GM11168 (cell line): Measurements from ENCODE around the gene MFNG.

Source experiments
- in situ Hi-C: fragments of 300-500 bp; cut with MboI; formaldehyde crosslinking; loops from one replicate; pipeline ENCODE4 v1.12.0; 2022; ENCODE audit warnings: low sequenced_read_pairs; ENCODE audit not compliant: unreplicated experiment

Gene MFNG

DNA sequence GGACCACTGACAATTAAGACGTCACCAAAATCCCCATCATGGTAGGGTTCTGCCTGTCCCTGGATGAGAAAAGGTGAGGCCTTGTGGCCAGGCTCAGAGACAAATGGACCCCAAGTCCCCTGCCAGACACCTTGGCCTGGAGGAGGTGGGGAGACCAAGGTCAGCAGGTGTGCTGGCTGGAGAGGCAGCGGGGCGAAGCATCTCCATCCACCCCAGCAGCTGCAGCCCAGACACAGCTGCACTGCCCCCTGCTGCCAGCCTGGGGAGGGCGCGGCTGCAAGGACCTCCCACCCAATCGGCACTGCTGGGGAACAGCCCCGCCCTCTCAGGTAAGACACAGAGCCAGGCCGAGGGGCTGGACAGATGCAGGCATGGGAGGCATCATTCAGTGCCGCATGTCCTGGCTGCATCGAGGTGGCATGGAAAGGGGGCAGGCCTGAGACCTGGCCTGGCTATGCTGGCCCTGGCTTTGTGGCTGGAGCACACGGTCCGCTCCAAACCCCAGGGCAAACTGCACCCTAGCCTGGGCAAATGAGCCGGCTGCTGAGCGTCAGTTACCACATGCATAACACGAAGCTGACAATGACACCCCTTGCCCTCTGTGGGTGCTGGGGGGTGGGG lies 12.2 kb upstream of the MFNG start:
- in situ Hi-C loops, result no loop called here

DNA sequence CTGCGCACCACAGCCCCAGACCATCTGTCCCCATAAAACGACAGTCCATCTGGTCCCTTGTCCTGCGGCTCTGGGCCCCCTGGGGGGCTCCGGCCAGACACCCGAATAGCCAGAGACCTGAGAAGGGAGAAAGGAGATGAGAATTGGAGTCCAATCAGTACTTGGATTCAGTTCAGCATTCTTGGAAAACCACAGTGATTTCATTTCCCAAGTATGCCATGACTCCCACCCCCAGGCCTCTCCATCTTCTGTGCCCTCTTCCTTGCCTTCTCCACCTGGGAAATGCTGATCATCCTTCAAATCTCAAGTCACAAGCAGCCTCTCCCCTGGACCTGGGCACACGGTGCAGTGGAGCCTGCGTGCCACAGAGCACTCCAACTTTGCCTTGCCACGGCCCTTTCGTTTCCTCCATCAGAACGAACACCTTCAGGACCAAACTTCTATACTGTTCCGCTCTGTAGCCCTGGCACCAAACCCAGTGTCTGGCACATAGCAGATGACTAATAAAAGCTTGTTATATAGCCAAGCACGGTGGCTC lies 10.9 kb upstream of the MFNG start:
- in situ Hi-C loops, result no loop called here

DNA sequence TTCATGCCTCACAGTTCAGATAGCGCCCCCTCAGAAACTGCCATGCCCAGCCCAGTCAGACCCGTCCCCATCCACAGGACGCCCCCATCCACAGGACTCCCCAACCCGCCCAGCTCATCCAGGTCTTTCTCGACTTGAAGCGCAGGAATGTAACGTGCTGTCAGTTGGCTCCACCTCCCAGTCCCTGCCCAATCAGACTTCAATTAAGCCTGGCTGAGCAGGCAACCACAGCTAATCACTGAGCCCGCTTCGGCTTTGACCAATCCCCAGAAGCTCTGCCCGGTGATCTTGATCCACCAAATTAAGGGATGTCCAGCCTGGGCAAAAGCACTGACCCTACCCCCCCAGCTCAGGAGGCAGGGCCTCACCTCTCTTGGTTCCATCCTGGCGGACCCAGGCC lies 10.5 kb upstream of the MFNG start:
- in situ Hi-C loops, result no loop called here

DNA sequence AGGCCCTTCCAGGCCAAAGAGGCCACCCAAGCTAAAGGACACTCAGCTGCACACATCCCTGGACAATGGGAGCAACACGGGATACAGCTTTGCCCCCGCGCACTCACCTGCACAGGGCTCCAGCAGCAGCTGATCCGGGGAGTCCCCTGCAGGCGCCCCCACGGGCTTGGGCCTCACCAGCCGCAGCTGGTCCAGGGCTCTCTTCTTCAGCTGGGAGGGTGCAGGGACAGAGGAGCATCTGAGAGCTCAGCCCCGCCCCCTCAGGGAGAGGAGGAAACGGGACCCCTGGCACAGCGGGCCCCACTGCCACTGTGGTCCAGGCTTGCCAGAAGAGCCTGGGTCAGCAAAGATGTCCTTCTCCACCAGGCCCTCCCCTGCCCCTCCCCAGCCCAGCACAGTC lies 7.8 kb upstream of the MFNG start:
- in situ Hi-C loops, result no loop called here

DNA sequence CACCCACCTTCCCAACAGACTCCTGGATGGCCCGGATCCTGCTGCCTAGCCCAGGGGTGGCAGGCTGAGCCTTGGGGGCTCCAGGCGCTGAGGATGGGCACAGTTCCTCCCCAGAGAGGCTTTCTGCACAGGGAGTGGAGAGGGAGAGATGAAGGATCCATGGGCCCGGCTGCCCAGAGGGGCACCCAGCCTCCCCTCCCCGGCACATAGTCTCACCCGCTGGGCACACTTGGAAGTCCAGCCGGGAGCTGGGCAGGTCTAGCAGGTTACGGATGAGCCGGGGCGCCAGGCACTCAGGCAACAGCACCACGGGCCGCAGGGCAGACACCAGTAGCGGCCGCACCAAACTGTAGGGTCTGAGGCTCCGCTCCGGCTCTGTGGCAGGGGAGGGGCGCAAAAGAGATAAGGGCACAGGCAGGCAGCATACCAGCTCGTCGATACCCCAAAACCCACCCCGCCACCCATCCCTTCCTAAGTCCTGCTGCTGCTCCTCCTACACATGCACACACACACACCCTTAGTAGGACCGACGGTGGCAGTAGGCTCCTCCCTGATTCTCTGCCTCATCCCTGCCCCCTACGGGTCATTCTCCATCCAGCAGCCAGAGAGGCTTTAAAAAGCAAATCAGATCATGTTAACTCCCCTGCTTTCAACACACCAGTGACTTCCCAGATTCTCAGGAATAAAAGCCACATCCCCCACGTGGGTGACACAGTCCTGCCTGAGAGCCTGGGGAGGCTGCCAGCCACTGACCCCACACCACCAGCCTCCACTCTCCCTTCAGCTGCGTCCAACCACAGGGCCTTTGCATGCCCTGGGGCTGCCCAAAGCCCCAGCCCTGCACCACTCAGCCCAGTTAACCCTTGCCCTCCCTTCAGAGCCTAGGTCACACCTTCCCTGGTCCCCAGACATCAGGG lies 6.5 kb upstream of the MFNG start:
- in situ Hi-C loops, result no loop called here

DNA sequence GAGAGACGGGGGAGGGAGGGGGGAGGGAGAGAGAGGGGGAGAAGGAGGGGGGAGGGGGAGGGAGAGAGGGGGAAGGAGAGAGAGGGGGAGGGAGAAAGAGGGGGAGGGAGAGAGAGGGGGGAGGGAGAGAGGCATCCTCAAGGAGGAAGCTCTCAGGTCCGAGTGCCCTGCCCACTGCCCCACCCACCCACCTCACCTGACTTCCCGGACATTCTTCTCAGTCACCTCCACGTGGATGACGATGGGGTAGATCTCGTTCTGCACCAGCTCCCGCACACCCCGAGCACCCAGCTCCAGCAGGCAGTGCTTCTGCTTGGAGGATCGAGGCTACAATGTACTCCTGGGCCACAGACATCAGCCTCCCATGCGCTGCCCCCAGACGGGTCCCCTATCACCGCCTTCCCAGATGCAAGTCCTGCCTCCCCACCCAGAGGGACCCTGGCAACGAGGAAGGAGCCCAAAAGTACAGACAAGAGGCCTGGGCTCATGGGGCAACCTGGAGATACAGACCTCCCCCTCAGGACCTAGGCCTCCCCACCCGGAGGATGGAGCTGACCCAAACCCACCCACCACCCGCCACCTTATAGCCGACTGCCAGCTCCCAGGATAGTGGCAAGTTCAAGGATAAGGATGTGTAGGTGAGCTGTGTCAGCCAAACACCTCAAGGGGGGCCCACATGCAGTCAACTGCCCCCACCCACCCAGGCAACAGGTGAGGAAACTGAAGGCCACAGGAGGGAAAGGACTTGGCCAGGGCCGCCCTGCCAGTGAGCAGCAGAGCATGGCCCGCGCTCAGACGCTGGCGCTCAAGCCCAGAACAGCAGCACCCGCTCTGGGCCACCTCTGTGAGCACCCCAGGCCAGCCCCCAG lies 5.6 kb upstream of the MFNG start:
- in situ Hi-C loops, result no loop called here

DNA sequence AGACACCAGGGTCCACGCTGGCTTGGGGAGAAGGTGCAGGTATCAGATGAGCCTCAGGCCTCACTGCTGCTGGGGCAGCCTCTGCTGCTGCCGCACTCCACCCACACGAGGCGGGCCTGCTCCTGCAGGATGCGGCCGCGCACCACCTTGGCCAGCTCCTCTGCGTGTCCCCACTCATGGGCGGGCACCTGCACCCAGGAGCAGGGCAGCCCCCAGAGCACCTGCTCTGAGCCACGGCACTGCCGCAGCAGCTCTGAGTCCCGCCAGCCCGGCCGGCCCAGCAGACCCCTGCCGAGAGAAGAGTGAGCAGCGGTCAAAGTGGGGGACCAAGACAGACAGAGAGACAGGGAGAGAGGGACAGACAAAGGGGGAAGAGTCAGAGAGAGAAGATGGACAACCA lies 4.9 kb upstream of the MFNG start:
- in situ Hi-C loops, result no loop called here

DNA sequence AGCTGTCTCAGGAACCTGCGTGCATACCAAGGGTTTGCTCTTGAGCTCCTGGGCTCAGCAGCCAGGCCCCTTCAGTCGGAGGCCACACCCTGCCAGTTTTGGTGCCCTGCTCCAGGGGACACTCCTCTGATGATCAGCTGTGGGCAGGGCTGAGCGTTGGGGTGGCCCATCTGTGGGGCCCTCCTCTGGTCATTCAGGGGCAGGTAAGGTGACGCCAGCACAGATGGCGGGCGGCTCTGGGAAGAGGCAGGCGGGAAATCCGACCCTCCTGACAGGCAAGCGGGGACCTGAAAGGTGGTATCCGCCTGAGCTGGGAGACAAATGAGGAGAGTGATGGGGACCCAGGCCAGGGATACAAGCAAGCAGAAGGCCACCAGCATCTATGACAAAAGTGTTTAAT lies 3.8 kb upstream of the MFNG start:
- in situ Hi-C loops, result no loop called here

DNA sequence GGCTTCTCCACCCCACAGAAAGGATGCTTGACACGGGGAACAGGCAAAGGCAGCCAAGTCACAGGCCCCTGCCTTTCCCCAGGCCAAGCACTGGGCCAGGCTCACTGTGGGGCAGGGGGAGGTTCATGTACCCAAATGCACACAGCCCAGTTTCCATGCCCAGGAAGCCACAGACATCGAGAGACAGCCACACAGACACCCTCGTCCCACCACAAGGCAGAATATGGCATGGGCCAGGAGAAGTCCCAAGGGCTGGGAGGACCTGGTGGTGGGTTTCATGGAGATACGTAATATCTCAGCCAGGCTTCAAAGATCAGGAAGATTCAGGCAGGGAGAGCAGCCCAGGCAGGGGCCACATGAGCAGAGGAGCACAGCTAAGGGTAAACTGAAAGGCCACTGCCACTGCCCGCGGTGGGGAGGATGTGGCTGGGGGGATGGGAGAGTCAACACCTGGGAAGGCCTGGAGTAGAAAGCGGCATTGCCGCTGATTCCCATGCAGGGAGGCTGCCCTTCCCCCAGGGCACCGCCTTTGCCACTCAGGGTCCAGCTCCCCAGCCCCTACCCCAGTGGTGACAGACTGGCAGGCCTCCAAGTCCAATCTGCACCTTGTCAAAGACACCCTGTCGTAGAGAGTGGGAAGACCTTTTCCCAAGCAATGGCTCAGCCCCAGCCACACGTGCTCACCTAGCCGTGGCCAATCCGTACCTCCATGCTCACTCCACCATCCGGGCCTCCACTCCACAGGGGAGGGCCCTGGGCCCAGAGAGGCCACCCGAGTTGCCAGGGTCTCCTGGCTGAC lies 2.4 kb upstream of the MFNG start:
- in situ Hi-C loops, result no loop called here

DNA sequence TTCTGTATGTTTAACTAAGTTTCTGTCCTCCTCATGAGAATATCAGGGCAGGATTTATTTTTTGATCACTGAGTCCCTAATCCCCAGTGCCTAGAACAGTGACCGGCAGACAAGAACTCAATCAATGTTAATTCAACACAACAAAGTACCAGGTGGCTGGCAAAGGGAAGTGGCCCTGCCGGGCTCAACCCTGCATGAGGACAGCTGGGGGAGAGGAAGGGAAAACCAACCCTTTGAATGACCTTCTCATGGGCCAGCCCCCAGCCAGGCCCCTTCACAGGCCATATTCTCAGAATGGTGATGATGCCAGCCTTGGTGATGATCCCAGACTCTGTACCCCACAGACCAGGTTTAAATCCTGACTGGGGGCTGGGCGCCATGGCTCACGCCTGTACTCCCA lies 1.4 kb upstream of the MFNG start:
- in situ Hi-C loops, result no loop called here

DNA sequence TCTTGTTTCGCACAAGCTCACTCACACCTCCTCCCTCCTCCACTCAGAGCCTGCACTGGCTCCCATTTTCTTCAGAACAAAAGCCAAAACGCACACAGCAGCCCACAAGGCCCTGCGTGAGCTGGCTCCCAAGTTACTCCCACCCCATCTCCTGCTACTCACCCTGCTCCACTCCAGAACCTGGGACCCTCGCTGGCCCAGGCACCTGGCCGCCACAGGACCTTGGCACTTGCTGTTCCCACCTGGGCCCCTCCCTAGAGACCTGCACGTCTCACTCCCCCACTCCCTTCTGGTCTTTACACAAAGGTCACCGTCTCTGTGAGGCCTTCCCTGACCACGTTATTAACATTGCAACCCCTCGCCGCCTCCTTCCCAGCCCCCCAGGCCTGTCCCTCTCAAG lies 945 bp upstream of the MFNG start:
- in situ Hi-C loops, result no loop called here

DNA sequence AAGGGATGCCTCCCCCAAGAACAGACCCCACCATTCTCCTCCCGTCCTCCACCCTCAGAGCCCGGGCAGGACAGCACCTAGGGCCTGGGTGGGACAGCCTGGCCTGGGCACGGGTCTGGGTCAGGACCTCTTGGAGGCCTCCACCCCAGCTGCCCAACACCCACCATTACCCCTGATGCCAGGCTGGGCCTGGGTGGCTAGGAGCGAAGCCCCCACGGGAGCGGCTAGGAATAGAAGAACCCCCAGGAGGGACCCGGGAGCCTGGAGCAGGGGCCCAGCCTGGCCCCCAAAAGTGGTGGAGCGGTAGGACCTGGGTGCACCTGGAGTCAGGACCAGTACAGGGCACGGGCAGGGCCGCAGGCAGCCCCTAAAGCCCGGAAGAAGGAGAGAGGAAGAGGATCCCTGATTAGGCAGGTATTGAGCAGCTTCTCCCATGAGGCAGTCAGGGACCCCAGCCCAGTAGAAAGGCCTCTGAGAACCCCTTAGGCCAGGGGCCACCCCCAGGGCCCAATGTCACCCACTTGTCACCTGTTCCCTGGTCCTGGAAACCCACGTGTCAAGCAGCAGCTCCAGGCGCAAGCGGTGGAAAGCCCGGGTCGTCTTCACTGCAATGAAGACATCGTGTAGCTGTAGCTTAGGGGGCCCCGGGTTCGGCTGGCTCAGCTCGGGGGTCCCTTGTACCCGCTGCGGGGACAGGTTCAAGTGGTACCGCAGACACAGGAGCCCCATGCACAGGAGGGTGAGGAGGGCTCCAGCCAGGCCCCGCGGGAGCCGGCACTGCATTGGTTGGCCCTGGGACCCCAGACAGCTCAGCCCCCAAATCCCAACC lies 575 bp downstream of the MFNG start:
- in situ Hi-C loops, result no loop called here

DNA sequence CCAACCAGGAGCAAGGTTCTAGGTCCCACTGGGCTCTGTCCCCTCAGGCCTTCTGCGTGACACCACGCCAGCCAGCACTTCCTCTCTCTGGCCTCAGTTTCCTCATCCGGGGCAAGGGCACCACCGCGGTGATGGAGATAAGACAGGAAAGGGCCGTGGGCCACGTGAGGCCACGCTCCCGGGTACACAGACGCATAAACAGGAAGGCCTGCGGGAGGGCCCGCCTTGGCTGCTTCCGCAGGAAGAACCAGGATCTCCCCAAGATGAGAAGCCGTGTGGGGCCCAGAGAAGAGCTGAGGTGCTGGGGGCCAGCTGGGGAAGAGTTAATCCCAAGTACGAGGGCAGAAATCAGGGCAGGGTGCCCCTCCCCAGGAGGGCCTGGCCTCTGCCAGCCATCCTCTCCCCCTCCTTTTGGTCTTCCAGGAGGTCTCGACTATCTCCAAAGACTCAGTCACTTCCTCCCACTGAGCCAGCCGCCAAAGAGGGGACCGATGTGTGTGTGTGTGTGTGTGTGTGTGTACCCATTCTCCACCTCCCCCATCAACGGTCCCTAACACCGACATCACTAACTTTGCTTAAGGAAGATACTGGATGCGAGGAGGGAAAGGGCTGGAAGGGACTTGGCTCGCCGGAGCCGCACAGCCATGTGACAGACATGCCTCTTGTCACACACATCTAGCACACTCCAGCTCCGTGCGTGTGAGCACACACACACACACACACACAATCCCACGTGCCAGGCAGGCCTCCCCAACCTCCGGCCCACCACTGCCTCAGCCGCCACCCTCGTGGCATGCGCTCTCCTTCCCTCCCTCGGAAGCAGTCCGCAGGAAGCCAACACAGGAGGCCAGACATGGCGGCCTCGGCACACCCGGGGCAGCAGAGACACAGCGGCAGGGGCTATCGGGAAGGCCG lies 1.4 kb downstream of the MFNG start:
- in situ Hi-C loops, result no loop called here

DNA sequence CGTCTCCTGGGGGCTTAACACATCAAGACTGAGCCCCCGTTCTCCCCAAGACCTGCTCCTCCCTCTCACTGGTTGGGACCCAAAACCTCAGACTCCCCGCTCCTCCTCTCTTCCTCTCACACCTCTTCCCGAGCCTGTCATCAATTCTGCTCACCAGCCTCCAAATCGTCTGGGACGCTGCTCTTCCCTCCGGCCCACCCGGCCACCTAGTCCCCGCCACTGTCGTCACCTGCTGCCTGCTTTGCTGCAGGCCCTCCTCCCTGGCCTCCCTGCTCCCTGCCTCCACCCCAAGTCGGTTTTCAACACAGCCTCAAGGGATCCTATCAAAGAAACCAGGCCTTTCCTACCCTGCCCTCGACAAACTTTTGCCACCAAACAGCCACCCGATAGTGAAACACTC lies 3.1 kb downstream of the MFNG start:
- in situ Hi-C loops, result no loop called here

DNA sequence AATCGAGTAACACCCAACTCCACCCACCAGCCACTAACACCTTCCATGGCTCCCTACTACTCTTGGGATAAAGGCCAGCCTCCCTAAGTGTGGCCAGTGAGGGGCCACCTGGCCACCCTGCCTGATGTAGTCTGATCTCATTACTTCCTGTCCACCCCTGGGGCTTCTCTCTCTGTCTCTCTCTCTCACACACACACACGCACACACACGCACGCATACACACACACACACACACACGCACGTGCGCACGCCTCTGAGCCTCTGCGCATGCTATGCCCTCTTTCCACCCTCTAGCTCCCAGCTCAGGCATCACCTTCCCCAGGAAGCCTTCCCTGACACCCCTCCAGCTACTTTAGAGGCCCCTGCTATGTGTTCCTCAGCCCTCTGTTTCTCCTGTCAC lies 3.9 kb downstream of the MFNG start:
- in situ Hi-C loops, result no loop called here

DNA sequence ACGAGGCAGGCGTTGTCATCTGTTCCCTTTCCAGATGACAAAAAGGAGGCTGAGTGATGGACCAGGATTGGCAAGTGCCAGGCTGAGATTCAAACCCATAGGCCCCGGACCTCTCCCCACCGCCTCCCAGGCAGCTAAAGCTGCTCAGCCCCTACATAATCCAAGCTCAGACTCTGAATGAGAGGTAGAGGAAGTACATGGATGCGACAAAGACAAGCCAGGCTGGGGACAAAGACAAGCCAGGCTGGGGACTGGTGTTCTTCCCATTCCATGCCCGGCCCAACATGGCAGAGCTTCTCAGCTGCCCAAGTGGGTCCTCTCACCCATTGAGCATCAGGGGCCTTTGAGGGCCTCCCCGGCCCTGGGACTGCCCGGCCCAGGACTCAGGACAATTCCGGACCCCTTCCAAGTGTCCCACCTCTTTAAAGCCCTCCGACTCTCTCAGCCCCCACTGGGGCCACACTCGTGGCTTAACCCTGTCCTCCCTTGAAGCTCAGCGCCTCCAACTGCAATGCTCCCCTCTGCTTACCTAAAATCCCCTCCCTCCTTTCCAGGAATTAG lies 4.8 kb downstream of the MFNG start:
- in situ Hi-C loops, result no loop called here

DNA sequence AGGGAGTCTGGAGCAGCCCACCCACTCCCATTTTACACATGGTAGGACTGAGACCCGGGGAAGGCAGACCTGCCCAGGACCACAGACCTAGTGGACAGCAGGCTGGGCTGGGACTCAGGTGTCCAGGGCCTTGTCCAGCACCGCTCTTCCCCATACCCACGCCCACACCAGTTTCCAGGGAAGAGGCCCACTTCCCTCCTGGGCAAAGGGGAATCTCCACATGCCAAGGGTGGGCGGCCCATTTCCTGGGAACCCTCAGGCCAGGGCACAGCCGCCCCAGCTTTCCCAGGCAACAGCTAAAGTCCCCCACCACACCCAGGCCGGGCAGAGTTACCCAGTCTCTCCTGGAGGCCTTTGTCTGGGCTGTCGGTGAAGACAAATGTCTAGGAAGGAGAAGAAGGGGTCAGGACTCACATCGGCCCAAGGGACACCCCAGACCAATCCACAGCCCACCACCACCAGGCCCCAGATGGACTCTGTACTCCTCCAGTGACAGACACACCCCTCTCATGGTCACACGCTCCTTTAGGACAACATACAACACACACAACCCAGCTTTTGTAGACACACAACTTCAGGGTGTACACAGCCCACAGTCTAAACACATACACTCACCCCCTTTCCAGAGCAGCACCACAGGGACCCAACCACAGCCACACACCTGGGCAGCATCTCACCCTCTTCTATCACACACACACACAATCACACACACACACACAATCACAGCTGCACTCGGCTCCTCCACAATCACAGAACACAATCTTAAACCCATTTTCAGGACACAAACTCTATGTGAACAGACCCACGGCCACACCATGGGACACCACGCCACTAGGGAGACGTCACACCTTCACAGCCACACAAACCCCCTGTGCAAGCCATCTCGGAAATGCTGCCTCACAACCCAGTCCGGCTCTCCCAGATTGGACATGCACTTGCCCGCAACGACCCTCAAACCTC lies 5.5 kb downstream of the MFNG start:
- in situ Hi-C loops, result no loop called here
